HG03045 (cell line): ENCODE measurements around the gene NSUN5.
A peak's percentile ranks its signal among the peaks of the same experiment; 100 is the strongest.
"Not testable (repeated sequence)": the region's sequence is repeated elsewhere in the genome, so short reads cannot be mapped to it uniquely, and the experiment has no call there.

ENCODE experiments used
- ATAC-seq: cut with Tn5 transposase; IDR thresholded peaks from one replicate; pipeline ENCODE4 v1.9.1; 2021; ENCODE audit warnings: mild to moderate bottlenecking, moderate library complexity; ENCODE audit not compliant: unreplicated experiment

NSUN5 gene

GRCh38 chr7:73297706-73298105, 10.9 kb downstream of the NSUN5 start:
- ATAC-seq = not testable (repeated sequence)

GRCh38 chr7:73297235-73297634, 11.4 kb downstream of the NSUN5 start:
- not testable (repeated sequence) for ATAC-seq

DNA sequence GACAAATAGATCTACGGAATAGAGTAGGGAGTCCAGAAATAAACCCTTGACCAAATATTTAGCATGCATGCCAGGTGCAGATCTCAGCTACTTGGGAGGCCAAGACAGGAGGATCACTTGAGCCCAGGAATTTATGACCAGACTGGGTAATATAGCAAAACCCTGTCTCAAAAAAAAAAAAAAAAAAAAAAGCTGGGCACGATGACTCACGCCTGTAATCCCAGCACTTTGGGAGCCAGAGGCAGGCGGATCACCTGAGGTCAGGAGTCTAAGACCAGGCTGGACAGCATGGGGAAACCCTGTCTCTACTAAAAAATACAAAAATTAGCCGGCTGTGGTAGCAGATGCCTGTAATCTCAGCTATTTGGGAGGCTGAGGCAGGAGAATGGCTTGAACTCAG, 31.4 kb downstream of the NSUN5 start:
- ATAC-seq = not testable (repeated sequence)

GRCh38 chr7:73267813-73268212, 40.8 kb downstream of the NSUN5 start:
- not testable (repeated sequence) for ATAC-seq

DNA sequence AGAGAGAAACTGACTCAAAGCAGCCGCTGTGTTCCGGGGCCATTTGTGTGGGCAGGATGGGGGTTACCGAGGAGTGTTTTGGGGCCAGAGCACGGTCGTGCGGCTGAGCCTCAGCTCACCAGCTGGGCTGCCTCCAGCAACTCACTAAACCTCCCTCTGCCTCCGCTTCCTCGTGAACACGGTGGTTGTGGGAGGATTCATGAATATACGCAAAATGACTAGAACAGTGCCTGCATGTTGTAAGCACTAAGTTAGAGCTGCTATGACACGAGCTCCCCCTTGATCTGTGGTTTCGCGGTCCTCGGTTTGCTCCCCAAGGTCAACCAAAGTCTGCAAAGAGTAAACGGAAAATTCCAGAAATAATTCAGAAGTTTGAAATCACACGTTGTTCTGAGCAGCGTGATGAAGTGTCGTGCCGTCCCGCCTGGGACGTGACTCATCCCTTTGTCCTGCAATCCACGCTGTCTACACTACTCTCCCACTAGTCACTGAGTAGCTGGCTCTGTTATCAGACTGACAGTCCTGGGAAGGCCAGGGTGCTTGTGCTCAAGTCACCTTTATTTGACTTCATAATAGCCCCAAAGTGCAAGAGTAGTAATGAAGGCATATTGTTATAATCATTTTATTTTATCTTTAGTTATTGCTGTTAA, 41.8 kb downstream of the NSUN5 start:
- peak; percentile 79 for ATAC-seq

DNA sequence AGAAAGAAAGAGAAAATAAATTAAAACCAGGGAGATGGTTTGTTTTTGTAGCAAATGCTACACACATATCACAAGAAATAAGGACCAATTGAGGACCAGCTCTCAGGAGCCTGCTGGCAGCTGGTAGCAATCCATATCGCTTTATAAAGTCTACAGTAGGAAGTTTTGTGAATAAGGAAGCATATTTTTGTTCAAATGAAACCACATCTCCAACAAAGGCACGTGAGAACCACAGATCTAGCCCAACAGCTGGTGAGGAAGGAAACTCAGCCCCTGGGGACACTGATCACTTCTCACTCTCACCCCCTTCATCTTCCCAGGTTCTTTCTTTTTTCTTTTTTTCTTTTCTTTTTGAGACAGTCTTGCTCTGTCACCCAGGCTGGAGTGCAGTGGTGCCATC, 46.2 kb downstream of the NSUN5 start:
- not testable (repeated sequence) for ATAC-seq
